Measurements from ENCODE around the gene PTPMT1. TPM values are rescaled to one million over a fixed set of nuclear protein-coding genes. Genes with fewer than 3 reads are reported as not detected.
"Not testable (repeated sequence)": the region's sequence is repeated elsewhere in the genome, so short reads cannot be mapped to it uniquely, and the experiment has no call there.

The PTPMT1 gene
- total RNA-seq, 2 donors from 2014 or later = 28.9 to 29.2 TPM

DNA sequence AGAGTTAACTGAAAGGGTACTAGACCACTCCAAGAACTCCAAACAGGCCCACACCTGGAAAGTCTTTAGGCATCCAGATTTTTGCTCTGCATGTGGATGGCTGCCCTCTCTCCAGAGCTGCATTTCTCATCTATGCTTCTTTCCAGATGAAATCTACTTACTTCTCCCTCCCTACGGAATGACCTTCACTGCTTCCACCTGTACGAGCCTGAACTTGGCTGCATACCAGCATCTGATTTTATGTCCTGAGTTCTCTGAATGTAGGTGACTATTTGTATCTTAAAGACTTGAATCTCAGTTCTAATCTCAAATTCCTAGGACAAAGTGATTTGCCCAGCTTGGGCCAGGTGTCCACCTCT lies 25.7 kb upstream of the PTPMT1 start:
- no peak for DNase-seq (ENCODE audit: low spot score)
- intact Hi-C loops (cut with DNase I) = no loop called here

DNA sequence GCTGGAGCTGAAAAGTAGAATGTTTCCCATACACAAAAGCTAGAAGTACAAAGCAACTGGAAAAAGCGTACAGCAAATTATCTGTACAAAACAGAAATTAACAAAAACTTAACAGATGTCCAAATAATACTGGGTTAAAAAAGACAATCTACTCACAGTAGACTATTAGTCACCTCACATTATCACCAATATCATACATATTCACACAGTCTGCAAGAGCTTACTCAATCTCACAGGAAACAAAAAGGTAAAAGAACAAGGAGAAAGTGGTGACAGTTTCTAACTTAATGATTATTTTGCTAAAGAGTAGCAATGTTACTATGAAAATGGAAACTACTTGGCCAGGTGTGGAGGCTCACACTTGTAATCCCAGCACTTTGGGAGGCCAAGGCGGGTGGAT lies 24.3 kb upstream of the PTPMT1 start:
- DNase-seq (ENCODE audit: low spot score) = no peak
- intact Hi-C loops (cut with DNase I) = no loop called here

DNA sequence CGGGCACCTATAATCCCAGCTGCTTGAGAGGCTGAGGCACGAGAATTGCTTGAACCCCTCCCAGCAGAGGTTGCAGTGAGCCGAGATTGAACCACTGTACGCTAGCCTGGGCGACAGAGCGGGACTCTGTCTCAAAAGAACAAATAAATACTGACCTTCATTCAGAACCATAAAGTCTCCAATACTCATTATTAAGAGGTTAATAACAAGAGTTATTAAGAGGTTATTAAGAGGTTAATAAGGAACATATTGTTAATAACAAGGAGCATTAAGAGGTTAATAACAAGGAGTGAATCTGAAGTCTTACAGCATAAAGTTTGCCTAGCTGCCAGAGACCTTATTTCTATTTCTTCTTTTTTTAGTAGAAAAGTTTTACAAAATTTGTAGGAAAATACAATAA lies 20.1 kb upstream of the PTPMT1 start:
- no peak for DNase-seq (ENCODE audit: low spot score)
- intact Hi-C loops (cut with DNase I) = no loop called here

DNA sequence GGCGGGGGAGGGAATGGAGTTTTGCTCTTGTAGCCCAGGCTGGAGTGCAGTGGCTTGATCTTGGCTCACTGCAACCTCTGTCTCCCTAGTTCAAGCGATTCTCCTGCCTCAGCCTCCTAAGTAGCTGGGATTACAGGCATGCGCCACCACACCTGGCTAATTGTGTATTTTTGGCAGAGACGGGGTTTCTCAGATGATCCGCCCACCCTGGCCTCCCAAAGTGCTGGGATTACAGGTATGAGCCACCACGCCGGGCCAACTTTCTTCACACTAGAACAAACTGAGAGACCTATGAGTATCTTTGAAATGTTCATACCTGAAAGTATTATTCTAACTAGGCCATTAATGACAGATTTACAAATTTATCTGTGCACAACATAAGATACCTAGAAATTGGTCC lies 19.1 kb upstream of the PTPMT1 start:
- DNase-seq (ENCODE audit: low spot score); intact Hi-C loops (cut with DNase I): not testable (repeated sequence)

DNA sequence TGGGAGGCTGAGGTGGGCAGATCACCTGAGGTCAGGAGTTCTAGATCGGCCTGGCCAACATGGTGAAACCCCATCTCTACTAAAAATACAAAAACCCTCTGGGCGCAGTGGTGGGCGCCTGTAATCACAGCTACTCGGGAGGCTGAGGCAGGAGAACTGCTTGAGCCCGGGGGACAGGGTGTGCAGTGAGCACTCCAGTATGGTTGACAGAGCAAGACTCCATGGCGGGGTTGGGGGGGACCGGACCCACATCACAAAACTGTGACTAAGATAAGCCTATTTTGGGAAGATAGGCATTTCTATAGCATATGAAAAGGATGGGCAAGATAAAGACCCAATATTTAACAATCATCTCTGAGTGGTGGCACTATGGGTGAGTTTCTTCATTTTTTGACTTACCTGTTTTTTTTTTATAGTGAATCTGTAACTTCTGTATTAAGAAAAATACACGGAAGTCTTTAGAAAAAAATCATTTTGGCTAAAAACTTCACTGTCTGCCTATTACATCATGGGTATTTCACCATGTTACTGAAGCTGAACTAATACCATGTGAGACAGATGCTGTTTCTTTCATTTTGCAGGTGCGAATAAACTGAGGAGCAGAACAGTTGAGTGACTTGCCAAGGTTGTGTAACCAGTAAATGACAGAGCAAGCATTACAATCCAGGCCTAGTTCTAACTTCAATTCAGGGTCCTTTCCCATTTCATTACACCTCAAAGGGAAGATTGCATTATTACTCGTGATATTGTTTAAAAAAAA lies 14.9 kb upstream of the PTPMT1 start:
- intact Hi-C loops (cut with DNase I) = loop anchor here in 1 of 2 donors (10.0 kb wide), 1 partner anchor 66 kb away; no protein-coding TSS in a partner anchor
- no peak for DNase-seq (ENCODE audit: low spot score)

DNA sequence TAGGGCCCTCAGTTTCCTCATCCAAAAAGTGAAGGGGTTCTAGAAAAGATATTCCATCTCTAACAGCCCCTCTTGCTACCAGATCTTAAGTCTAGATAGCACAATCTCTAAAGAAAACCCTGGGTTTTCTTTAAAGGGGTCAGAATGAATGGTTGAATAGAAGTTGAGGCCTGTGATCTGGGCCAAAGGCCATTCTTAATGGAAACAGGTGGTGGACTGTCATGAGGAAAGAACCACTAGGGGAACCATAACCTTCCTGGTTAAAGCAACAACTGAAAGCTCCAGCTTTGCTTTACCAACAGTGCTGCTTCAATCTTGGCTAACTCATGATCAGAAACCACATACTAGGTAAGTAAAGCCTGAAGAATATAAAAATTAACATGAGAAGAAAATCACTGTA lies 14.3 kb upstream of the PTPMT1 start:
- intact Hi-C loops (cut with DNase I) = loop anchor here in 1 of 2 donors (10.0 kb wide), 1 partner anchor 66 kb away; no protein-coding TSS in a partner anchor
- no peak for DNase-seq (ENCODE audit: low spot score)

DNA sequence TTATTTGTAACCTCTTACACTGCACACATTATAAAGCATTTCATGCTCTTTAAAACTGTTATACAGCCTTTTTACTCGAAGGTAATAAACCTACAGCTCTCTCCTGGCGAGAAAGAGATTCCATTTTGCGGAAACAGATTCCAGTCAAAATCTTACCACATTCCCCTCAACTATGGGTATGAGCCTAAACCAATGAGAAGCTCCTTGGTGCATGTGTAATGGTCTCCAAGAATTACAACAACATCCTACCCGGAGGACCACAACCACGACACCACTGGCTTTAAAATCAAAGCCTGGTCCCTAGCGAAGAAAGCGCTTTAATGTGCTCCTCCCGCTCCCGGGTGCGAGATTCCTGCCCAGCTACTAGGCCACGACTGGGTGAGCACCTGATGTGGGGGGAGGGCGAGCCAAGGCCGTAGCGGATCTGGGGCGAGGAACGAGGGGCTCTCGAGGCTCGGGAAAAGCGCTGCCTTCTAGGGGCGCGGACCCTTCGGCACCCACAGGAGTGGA lies 13.3 kb upstream of the PTPMT1 start:
- intact Hi-C loops (cut with DNase I) = loop anchor here in 1 of 2 donors (10.0 kb wide), 1 partner anchor 67 kb away; no protein-coding TSS in a partner anchor
- DNase-seq (ENCODE audit: low spot score) = no peak

DNA sequence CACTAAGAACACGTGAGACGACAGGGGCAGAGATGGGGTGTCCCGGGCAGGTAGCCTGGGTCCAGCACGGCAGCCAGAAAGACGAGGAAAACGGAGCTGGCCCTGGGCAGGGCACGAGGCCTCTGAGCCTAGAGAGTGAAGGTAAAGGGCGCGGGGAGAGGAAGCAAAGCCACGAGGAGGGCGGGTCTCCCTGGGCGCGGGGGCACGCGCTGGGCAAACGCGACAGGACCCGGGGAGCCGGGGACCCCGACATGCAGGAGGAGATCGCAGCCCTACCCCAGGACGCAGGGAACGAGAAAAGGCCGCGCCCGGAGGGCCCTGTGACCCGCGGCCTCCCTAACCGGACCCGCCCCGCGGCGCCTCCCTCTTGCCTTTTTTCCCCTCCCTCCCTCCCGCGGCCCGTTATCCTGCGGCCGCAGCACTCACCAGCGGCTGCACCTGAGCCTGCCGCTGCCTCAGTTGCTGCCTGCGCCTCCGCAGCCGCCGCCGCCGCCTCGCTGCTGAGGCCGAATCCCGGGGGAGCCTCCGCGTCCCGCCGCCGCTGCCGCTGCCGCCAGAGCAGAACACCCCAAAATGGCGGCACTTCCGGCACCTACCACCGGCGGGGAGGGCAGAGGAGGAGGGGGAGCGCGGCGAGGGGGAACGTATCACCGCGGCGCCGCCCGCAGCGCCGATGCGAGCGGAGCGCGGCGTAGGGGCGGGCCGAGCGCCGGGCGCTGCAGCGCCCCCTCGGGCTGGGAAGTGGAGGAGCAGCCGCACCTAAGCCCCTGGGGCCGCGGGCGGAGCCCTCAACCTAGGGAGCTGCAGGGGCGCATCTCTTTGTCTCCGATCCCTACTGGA lies 12.6 kb upstream of the PTPMT1 start, which contains the start of gene CELF1:
TSS of gene CELF1 (minus strand) at position 567 of the 840 bp plus-strand sequence. CDS start 53,609 bp downstream, outside the sequence.
- intact Hi-C loops (cut with DNase I) = loop anchor here in 1 of 2 donors (10.0 kb wide), 1 partner anchor 68 kb away; no protein-coding TSS in a partner anchor
- DNase-seq (ENCODE audit: low spot score) = peak; percentile 98

DNA sequence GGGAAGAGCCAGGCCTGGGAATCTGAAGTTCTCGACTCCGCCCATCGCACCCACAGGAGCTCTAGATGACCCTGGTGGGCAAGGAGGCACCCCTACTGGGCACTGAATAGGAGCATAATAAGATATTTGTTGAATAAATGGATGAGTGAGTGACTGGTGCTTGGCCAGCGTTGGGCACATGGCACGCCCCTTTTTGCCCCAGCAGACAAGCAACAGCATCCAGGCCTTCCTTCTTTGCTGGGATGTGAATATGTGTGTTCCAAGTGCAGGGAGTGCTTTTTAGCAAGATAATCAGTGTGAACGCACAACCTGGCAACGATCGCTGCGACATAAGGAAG lies 12.0 kb upstream of the PTPMT1 start:
- intact Hi-C loops (cut with DNase I) = loop anchor here in 1 of 2 donors (10.0 kb wide), 1 partner anchor 69 kb away; no protein-coding TSS in a partner anchor
- no peak for DNase-seq (ENCODE audit: low spot score)

DNA sequence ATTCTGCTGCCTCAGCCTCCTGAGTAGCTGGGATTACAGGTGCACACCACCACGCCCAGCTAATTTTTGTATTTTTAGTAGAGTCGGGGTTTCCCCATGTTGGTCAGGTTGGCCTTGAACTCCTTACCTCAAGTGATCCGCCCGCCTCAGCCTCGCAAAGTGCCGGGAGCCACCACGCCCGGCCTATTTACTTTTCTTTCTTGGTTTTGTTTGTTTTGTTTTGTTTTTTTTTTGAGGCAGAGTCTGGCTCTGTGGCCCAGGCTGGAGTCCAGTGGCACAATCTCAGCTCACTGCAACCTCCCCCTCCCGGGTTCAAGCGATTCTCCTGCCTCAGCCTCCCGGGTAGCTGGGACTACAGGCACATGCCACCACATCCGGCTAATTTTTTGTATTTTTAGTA lies 8.4 kb upstream of the PTPMT1 start:
- intact Hi-C loops (cut with DNase I) = loop anchor here in 1 of 2 donors (10.0 kb wide), 1 partner anchor 72 kb away; no protein-coding TSS in a partner anchor
- not testable (repeated sequence) for DNase-seq (ENCODE audit: low spot score)

DNA sequence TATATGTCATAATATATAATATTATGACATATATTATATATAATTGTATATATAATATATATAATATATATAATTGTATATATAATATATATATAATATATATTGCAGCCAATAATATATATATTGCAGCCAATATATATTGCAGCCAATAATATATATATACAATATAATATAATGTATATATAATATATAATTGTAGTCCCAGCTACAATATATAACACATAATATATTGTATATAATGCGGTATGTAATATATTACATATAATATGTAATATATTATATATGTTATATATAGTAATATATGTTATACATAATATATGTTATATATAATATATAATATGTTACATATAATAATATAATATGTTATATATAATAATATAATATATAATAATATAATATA lies 6.7 kb upstream of the PTPMT1 start:
- no peak for DNase-seq (ENCODE audit: low spot score)
- intact Hi-C loops (cut with DNase I) = loop anchor here in 1 of 2 donors (10.0 kb wide), 1 partner anchor 74 kb away; no protein-coding TSS in a partner anchor

DNA sequence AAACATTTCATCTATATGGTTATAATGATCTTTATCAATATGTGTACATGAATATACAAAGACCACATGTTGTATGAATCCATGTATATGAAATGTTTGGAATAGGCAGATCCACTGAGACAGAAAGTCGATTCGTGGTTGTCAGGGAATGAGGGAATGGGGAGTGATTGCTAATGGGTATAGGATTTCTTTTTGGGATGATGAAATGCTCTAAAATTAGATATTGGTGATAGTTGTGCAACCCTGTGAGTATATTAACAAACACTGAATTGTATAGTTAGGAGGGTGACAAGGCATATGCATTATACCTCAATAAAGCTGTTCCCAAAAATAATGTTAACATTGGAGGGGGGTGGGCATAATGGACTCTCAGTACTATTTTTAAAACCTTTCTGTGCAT lies 5.0 kb upstream of the PTPMT1 start:
- intact Hi-C loops (cut with DNase I) = no loop called here
- no peak for DNase-seq (ENCODE audit: low spot score)

DNA sequence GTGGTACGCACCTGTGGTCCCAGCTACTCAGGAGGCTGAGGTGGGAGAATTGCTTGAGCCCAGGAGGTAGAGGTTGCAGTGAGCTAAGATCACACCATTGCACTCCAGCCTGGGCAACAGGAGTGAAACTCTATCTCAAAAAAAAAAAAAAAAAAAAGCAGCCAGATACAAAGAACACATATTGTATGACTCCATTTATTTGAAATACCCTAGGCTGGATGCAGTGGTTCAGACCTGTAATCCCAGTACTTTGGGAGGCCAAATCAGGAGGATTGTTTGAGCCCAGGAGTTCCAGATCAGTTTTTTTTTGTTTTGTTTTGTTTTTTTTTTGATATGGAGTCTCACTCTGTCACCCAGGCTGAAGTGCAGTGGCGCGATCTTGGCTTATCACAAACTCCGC lies 3.0 kb upstream of the PTPMT1 start:
- intact Hi-C loops (cut with DNase I); DNase-seq (ENCODE audit: low spot score): not testable (repeated sequence)

DNA sequence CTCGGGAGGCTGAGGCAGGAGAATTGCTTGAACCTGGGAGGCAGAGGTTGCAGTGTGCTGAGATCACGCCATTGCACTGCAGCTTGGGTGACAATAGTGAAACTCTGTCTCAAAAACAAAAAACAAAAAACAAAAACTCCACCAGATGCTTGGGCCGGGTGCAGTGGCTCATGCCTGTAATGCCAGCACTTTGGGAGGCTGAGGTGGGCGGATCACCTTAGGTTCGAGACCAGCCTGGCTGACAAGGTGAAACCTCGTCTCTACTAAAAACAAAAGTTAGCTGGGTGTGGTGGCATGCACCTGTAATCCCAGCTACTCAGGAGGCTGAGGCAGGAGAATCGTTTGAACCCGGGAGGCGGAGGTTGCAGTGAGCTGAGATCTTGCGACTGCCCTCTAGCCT lies 1.0 kb upstream of the PTPMT1 start:
- DNase-seq (ENCODE audit: low spot score); intact Hi-C loops (cut with DNase I): not testable (repeated sequence)

DNA sequence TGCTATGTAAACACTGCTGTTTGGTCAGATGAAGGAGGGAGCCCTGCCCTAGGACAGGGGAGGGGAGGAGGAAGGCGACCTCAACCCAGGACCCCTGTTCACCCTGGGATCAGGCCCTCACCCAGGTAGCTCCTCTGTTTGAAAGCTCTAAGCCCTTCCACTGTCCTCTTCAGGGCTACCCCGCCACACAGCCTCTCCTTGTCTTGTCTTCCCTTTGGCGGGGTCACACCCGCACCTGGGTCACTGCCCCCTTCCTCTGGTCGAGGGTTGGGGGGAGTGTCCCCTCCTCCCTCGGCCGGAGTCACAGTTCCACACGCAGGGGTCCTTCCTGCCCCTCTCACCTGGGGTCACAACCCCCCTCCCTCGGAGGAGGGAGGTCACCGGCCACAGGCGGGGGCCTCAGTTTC lies 463 bp upstream of the PTPMT1 start:
- intact Hi-C loops (cut with DNase I) = no loop called here
- no peak for DNase-seq (ENCODE audit: low spot score)

DNA sequence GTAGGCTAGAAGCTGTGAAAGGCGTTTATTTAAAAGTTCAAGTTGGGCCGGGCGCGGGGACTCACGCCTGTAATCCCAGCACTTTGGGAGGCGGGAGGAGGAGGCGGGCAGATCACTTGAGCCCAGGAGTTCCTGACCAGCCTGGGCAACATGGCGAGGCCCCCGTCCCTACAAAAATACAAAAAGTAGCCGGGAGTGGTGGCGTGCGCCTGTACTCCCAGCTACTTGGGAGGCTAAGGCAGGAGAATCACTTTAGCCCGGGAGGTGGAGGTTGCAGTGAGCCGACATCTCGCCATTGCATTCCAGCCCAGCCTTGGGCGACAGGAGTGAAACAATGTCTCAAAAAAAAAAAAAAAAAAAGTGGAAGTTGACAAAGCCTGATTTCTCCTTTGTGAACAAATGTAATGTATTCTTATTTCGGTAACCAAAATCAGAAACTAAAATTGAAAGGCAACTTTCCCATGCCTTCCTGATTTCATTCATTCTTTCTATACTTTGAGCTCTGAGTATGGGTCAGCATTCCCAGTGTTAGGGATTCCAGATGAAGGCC lies 825 bp downstream of the PTPMT1 start:
- intact Hi-C loops (cut with DNase I) = no loop called here
- no peak for DNase-seq (ENCODE audit: low spot score)

DNA sequence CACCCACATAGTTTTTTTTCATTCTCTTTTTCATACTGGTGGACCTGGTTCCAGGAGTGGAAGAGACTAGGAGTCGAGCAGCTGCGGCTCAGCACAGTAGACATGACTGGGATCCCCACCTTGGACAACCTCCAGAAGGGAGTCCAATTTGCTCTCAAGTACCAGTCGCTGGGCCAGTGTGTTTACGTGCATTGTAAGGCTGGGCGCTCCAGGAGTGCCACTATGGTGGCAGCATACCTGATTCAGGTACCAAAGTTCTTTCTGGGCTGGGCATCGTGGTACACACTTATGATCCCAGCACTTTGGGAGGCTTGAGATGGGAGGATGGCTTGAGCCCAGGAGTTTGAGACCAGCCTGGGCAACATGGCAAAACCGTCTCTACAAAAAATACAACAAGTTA lies 4.2 kb downstream of the PTPMT1 start:
- no peak for DNase-seq (ENCODE audit: low spot score)
- intact Hi-C loops (cut with DNase I) = no loop called here

DNA sequence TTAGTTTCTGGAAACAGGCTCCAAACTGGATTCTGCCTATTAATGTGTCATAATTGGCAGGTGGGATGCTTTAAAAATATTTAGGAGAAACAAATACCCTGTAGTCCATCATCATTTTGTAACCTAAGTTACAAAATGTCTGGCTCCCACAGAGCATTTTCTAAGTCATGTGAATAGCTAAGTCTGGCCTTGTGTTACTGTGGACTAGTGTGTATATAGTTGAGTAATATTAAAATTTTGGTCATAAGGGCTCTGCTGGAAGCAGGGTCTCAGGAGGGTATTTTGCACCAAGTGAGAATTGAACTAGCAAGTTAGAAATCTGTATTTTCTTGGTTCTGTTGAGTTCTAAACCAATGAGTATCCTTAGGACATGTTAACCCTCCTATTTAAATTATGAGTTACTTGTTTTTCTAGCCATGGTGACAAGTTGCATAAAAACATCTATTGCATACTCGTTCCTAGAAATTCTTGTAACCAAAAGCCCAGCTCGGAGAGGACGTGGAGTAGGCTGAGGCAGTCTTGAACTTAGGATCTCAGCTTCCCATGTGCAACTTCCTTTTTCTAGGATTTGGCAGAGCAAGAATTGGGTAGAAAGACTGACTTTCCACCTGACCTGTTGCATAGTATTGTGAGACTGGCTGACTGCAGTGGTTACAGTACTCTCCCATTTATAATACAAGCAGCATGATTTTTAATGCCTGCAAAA lies 5.4 kb downstream of the PTPMT1 start:
- no peak for DNase-seq (ENCODE audit: low spot score)
- intact Hi-C loops (cut with DNase I) = no loop called here

DNA sequence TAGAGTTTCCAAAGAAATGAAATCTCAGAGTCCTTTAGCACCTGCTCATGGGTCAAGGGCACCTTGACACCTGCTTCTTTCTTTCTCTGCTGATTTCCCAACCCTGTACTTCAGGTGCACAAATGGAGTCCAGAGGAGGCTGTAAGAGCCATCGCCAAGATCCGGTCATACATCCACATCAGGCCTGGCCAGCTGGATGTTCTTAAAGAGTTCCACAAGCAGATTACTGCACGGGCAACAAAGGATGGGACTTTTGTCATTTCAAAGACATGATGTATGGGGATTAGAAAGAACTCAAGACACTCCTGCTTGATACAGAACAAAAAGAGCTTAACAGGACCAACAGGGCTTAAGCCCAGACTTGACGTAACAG lies 5.9 kb downstream of the PTPMT1 start:
- intact Hi-C loops (cut with DNase I) = no loop called here
- no peak for DNase-seq (ENCODE audit: low spot score)
